GM19035 (cell line): ENCODE results near the gene CTXND2.
A peak's percentile ranks its signal among the peaks of the same experiment; 100 is the strongest.
"Not testable (repeated sequence)": the region's sequence is repeated elsewhere in the genome, so short reads cannot be mapped to it uniquely, and the experiment has no call there.

ENCODE experiments used
- ATAC-seq: cut with Tn5 transposase; IDR thresholded peaks from one replicate; pipeline ENCODE4 v1.9.1; 2021; ENCODE audit not compliant: unreplicated experiment

The CTXND2 gene

DNA sequence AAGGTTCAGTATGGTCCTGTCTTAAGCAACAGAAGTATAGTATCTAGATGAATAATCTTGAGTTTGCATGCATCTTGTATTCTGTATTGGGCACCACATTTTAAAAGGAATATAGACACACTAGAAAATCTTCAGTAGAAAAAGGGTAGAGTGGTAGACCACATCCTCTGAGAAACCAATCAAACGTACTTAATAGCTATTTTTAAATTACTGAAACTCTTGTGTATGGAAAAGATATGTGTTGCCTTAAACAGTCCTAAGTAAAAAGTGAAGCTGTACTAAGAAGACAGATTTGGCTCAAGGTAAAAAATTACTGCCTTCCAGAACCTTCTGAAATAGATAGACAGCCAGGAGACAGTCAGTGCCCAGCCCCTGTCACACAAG lies 3.1 kb downstream of the CTXND2 start:
- peak; percentile 43 for ATAC-seq

DNA sequence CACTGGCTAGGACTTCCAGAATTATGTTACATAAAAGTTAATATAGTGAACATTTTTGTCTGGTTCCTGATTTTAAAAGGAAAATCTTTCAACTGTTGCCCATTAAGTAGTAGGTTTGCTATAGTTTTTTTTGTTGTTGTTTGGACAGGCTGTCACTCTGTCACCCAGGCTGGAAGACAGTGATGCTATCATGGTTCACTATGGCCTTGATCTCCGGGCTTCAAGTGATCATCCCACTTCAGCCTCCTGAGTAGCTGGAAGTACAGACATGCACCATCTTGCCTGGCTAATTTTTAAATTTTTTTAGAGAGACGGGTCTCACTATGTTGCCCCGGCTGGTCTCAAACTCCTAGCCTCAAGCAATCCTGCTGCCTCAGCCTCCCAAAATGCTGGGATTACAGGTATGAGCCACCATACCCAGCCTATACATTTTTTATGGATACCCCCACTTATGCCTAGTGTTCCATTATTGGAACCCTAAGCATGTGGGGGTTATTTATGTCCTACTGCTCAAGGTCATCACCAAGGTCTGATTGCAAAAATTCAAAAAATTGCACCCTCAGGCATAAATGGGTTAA lies 6.5 kb downstream of the CTXND2 start:
- ATAC-seq: no peak

DNA sequence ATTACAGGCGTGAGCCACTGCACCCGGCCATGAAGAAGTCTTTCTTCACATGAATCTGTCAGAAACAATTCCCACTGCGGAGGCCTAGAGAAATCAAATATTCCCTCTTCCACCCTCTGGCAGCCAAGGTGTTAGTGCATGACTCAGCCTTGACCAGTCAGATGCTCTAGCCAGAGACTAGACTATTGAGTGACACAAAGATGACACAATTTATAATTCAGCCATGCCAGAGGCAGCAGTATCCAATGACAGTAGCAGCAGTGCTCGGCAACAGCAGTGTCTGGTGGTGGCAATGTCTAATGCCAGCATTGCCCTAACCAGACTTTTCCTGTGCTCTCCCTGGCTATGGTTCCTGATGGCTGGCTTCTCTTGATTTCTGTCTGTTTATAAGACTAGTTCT lies 8.7 kb downstream of the CTXND2 start:
- no peak for ATAC-seq

DNA sequence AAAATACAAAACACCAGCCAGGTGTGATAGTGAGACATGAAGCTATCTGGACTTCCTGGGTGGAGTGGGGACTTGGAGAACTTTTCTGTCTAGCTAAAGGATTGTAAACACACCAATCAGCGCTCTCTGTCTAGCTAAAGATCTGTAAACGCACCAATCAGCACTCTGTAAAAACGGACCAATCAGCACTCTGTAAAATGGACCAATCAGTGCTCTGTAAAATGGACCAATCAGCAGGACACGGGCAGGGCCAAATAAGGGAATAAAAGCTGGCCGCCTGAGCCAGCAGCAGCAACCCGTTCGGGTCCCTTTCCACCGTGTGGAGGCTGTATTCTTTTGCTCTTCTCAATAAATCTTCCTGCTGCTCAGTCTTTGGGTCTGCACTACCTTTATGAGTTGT lies 12.9 kb downstream of the CTXND2 start:
- ATAC-seq: not testable (repeated sequence)

DNA sequence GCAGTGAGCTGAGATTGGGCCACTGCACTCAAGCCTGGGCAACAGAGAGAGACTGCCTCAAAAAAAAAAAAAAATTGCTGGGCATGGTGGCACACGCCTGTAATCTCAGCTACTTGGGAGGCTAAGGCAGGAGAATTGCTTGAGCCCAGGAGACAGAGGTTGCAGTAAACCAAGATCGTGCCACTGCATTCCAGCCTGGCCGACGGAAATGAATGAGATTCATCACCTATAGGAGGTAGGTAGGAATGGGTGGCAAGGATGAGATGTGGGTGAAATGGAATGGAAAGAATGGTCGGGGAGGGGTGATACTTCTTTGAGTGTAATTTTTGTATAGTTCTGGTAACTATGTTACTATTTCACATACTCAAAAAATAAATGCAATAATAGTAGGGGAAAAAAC lies 15.4 kb downstream of the CTXND2 start:
- ATAC-seq: no peak

DNA sequence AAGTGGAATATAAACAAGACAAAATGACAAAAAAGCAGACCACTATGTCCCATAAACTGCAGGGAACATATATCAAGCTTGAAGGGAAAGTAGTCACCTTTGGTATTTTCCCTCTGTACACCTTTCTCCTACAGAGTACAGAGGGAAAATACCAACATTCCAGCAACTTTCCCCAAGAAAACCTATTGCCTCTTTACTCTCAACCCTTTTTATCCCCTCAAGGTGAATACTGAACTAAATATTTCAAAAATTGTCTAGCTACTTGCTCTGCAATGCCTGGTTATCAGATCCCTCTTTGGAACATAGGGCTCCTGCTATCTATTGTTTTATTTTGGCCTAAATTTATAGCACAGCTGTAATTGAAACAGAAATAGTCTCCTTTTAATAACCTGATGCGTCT lies 15.8 kb downstream of the CTXND2 start:
- no peak for ATAC-seq

DNA sequence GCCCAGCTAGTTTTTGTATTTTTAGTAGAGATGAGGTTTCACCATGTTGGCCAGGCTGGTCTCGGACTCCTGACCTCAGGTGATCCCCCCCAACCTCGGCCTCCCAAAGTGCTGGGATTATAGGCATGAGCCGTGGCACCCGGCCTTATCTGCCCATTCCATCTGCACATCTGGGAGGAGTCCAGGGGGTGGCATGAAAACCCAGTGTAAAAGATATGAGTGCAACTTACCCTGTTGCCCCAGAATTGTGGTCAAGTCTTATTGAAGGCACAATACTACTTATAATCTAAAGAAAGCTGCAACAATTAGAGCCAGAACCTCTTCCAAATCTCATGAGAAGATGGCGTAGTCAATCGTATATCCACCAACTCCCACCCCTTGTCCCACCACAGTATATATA lies 18.4 kb downstream of the CTXND2 start:
- no peak for ATAC-seq

DNA sequence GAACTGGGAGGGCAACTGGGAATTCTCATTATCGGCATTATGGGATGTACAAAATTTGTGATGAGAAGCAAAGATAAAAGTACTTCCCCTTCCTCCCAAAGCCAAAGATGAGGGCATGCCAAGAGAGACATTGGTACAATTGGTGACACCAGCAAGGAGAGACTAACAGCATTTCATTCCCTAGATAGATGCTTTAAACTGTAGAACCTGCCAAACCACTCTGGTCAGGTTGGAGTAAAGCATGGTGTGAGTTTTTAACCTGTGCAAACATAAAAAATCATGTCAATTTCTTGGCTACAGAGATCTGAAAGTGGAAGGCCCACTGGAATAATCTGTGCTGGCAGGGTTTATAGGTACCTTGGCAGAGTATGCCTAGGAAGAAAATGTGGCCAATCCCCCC lies 19.4 kb downstream of the CTXND2 start:
- no peak for ATAC-seq

DNA sequence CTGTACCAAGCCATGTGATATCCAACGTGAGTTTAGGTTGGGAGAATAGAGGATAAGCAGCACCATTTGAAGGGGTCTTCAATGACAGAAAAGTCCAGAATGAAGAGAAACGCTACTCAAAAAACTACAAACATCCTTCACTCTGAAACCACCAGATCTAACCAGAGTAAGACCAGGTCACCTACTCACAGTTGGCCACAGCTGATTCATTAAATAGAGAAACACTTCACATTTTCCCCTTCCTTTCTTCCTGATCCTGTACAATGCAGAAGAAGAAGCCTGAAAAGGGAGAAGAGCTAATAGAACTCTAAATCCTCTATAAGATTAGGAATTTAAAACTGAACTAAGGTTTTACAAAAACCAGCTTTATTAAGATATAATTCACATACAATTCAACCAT lies 19.9 kb downstream of the CTXND2 start:
- ATAC-seq: no peak

DNA sequence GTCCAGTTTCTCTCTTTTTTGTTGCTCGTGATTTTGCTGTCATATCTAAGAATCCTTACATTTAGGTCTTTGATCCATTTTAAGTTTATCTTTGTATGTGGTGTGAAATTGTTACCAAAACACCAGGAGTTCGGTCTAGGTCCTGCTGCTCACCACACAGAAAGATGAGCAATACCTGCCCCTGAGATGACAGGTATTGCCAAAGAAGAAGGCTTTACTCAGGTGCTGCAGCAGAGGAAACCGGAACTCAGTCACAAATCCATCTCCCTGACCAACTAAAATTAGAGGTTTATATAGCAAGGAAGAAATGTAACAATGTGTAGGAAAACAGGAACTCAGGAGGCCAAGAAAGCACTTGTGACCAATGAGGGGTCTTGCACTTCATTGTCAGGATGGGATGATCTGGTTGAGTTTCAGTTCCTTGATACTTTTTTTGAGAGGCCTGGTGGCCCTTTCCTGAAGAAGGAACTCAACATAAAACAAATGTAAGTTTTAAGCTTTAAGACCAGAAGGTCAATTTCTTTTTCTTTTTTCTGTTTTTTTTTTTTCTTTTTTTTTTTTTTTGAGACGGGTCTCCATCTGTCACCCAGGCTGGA lies 22.7 kb downstream of the CTXND2 start:
- ATAC-seq: no peak

DNA sequence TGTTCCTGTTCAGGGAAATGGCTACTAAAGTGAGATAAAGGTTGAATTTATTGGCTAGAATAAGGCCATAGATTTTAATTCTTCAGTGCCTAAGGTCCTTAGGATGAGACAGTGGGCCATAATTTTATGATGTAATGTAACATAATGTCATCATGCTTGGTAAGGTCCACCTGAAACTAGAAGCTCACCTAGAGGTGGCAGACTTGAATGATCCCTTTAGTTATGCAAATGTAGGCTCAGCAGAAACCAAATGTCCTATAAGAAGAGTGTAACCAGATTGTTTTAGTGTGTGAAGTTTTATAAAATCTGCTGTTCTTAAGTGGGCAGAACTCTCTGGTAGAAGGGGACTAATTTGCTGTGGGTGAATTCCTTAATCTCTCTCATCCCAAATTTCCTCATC lies 25.7 kb downstream of the CTXND2 start:
- ATAC-seq: no peak

DNA sequence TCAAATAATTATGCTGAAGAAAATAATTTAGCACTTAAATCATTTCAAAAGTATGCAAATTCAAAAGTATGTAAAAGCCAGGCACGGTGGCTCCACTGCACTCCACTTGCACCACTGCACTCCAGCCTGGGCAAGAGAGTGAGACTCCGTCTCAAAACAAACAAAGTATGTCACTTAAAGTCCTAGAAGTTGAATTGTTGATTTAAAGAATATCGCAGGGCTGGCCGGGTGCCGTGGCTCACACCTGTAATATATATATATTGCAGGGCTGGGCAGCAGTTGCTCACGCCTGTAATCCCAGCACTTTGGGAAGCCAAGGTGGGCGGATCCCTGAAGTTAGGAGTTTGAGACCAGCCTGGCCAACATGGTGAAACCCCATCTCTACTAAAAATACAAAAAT lies 30.5 kb downstream of the CTXND2 start:
- no peak for ATAC-seq

DNA sequence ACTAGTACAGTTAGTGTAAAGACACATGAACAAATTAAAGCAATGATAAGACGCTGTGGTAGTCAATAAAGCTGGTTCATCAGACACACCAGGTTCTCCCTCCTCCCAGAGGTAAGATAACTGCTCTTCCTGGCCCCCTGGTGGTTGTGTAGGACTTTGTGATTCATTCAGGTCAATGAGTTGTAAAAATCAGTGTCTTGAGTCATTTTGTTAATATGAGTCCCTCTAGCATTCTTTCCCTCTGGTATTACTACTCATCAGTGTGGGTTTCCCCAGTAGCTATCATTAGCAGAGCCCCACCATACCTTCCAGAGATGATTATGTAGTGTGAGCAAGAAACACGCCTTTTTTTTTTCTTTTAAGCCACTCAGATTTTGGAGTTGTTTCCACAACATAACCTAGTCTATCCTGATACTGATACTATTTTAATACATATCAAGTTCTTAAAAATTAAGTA lies 35.6 kb downstream of the CTXND2 start:
- no peak for ATAC-seq

DNA sequence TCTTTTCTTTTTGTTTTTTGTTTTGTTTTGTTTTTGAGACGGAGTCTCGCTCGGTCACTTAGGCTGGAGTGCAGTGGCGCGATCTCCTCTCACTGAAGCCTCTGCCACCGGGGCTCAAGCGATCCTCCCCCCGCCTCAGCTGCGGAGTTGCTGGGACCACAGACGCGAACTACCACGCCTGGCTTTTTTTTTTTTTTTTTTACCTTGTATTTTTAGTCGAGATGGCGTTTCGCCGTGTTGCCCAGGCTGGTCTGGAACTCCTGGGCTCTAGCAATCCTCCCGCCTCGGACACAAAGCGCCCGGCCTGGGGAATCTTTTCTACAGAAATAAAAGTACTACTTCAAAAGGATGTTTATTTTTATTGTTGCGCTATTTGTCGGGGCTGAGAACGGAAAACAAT lies 38.1 kb downstream of the CTXND2 start:
- no peak for ATAC-seq

DNA sequence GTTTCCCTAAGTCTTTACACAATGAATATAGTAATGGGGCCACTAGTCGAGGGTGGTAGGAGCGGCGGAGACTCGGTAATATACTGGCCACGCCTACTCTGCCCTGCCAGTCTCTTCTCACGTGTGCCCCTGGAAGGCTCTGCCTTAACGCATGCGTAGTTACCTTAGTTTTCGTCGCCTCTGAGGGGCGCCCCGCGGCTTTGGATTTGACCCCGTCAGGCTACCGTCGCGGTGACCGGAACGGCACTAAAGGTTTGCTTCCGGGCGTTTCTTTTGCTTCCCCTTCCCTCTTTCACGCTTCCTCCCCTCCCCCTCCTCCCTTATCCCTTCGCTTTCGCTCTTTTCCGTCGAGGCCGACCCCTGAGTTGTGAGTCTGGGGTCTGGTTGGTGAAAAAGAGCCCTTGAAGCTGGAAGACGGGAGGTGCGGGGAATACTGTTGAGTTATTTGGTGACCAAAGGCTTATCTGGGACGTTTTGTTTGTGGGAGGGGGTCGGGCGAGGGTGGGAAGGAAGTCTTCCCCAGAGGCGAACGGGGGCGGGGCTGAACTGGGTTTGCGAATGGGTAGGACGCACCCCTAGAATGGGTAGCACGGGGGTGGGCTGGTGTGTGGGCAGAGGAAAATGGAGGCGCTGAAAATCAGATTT lies 39.3 kb downstream of the CTXND2 start, which contains the start of gene SETDB1:
TSS of gene SETDB1 (plus strand) at position 267 of the 645 bp plus-strand sequence. CDS start 1,352 bp downstream, outside the sequence.
- peak; percentile 92 for ATAC-seq

DNA sequence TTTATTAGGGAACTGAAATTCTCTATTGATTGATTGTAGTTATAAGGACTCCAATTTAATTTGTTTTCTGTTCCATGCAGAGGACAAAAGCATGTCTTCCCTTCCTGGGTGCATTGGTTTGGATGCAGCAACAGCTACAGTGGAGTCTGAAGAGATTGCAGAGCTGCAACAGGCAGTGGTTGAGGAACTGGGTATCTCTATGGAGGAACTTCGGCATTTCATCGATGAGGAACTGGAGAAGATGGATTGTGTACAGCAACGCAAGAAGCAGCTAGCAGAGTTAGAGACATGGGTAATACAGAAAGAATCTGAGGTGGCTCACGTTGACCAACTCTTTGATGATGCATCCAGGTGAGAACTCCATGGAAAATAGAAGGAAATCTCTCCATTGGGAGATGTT lies 40.7 kb downstream of the CTXND2 start:
- ATAC-seq: no peak

DNA sequence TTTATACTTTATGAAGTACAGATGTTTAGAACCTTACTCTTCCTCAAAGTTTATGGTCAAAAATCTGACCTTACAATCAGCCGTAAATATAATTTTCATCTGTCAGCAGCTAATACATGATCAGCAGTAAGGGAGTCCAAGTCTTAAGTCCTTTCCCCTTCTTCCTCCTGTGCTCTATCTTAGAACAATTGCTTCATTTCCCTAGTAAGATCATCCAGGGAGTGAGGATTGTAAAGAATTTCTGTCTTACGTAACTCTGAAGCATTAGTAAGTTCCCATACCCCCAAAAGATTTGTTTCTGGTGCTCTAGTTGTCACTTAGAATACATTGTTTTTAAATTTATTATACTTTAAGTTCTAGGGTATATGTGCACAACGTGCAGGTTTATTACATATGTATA lies 41.4 kb downstream of the CTXND2 start:
- no peak for ATAC-seq

DNA sequence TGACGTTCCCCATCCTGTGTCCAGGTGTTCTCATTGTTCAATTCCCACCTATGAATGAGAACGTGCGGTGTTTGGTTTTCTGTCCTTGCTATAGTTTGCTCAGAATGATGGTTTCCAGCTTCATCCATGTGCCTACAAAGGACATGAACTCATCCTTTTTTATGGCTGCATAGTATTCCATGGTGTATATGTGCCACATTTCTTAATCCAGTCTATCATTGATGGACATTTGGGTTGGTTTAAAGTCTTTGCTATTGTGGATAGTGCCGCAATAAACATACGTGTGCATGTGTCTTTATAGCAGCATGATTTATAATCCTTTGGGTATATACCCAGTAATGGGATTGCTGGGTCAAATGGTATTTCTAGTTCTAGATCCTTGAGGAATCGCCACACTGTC lies 41.8 kb downstream of the CTXND2 start:
- not testable (repeated sequence) for ATAC-seq

DNA sequence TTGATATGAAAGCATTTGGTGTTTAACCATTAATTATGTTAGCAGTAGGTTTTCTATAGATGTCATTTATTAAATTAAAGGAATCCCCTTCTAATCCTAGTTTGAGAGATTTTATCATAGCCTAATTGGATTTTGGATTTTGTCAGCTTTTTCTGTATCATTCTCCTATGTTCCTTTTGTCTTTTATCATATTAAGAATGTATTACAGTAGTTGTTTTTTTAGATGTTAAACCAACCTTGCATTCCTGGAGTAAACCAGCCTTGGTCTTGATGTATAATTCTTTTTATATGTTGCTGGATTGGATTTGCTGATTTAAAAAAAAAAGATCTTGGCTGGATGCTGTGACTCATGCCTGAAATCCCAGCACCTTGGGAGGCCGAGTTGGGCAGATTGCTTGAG lies 44.8 kb downstream of the CTXND2 start:
- ATAC-seq: no peak

DNA sequence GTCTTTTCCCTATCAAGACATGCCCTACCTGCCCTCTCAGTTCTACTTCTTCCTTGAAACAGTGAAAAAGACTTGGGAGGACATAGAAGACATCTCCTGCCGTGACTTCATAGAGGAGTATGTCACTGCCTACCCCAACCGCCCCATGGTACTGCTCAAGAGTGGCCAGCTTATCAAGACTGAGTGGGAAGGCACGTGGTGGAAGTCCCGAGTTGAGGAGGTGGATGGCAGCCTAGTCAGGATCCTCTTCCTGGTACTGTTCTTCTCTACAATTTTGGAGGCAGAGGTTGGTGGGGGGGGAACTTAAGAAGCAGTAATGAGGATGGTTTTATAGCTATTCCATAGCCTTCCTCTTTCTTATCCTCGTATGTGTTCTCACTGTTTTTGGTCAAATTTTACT lies 57.9 kb downstream of the CTXND2 start:
- ATAC-seq: no peak

DNA sequence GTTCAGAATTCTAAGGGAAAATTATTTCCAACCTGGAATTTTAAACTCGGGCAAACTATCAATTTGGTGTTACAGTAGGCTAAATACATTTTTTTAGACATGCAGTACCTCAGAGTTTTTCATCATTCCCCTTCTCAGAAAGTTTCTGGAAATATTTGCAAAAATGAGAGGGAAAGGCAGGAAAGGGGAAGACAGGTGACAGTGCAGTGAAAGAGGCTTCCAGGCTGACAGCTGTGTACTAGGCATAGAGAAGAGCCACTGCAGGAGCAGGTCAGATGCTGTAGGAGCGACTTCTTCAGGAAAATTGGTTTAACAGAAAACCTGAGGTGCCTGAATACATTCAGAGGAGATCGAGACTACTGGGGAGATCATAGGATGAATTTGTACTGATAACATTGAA lies 67.8 kb downstream of the CTXND2 start:
- ATAC-seq: no peak

DNA sequence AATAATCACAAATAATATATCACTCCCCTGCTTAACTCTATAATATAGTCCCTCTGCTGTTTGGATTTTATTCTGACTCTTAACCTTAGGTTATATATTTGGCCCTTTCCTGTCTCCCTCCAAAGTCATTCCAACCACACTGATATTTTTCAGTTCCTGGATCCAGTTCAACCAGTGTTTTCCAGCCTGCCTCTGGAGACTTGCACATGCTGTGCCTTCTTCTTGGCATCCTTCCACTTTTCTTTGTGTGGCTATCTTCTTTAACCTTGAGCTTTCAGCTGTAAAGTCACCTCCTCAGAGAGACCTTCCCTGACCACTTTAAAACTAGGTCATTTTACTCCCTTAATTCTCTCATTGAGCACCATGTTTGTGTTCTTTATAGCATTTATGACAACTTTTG lies 68.3 kb downstream of the CTXND2 start:
- ATAC-seq: no peak

DNA sequence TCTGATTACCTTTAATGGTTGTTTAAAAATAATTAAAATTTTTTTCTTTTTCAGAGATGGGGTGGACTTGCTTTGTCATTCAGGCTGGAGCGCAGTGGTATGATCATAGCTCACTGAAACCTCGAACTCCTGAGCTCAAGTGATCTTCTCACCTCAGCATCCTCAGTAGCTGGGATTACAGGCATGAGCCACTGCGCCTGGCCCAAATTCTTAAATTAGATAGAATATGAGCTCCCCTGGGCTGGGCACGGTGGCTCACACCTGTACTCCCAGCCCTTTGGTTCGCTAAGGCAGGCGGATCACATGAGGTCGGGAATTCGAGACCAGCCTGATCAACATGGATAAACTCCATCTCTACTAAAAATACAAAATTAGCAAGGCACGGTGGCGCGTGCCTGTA lies 70.7 kb downstream of the CTXND2 start:
- ATAC-seq: no peak
